ENCODE data around the gene OBSCN.

Gene OBSCN, protein sequence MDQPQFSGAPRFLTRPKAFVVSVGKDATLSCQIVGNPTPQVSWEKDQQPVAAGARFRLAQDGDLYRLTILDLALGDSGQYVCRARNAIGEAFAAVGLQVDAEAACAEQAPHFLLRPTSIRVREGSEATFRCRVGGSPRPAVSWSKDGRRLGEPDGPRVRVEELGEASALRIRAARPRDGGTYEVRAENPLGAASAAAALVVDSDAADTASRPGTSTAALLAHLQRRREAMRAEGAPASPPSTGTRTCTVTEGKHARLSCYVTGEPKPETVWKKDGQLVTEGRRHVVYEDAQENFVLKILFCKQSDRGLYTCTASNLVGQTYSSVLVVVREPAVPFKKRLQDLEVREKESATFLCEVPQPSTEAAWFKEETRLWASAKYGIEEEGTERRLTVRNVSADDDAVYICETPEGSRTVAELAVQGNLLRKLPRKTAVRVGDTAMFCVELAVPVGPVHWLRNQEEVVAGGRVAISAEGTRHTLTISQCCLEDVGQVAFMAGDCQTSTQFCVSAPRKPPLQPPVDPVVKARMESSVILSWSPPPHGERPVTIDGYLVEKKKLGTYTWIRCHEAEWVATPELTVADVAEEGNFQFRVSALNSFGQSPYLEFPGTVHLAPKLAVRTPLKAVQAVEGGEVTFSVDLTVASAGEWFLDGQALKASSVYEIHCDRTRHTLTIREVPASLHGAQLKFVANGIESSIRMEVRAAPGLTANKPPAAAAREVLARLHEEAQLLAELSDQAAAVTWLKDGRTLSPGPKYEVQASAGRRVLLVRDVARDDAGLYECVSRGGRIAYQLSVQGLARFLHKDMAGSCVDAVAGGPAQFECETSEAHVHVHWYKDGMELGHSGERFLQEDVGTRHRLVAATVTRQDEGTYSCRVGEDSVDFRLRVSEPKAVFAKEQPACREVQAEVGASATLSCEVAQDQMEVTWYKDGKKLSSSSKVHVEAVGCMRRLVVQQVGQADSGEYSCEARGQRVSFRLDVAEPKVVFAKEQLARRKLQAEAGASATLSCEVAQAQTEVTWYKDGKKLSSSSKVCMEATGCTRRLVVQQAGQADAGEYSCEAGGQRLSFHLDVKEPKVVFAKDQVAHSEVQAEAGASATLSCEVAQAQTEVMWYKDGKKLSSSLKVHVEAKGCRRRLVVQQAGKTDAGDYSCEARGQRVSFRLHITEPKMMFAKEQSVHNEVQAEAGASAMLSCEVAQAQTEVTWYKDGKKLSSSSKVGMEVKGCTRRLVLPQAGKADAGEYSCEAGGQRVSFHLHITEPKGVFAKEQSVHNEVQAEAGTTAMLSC (N-terminal part only)

DNA sequence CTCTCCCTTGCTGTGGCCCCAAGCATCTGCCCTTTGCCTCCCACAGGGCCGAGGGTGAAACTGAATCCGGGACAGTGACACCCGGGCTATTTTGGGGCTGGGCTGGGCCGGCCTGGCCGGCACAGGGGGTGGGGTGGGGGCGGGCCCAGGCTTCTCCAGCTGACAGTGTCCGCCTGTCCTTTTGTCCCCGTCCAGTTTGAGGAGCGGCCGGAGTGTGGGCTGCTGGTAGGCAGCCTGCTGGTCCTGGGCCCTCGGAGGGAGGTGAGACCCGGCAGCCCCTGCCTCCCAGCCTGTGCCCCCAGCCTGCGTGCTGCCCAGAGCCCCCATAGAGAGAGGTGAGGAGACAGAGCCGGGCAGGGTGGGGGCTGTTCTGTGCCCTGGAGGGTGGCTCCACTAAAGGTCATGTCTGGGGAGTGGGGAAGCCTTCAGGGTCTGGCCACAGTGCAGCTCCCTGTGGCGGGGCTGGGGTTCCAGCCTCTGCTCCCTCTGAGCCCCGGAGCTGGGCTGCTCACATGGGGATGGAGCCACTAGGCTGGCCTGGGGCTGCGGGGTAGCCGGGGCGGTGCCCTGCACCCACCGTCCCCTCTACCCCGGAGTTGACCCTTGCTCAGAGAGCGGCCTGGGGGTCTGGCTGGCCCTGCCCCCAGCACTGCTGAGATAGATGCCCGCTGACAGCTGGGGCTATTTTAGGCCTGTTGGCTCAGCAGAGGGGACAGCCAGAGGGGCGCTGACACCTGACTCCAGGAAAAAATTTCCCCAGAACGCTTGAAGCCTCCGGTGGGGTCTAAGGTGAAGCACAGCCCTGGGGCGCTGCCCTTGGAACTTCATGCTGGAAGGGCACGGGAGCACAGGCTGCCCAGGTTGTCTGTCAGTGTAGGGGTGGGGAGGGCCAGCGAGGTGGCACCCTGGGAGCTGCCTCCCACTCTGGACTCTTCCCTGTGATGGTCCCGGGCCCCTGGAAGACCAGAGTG is at the start of gene OBSCN:
Gene OBSCN, plus strand, starts transcription at position 194 of the 971 bp plus-strand sequence. CDS start 3,740 bp downstream, outside the sequence.
- DNase-seq: no peak

DNA sequence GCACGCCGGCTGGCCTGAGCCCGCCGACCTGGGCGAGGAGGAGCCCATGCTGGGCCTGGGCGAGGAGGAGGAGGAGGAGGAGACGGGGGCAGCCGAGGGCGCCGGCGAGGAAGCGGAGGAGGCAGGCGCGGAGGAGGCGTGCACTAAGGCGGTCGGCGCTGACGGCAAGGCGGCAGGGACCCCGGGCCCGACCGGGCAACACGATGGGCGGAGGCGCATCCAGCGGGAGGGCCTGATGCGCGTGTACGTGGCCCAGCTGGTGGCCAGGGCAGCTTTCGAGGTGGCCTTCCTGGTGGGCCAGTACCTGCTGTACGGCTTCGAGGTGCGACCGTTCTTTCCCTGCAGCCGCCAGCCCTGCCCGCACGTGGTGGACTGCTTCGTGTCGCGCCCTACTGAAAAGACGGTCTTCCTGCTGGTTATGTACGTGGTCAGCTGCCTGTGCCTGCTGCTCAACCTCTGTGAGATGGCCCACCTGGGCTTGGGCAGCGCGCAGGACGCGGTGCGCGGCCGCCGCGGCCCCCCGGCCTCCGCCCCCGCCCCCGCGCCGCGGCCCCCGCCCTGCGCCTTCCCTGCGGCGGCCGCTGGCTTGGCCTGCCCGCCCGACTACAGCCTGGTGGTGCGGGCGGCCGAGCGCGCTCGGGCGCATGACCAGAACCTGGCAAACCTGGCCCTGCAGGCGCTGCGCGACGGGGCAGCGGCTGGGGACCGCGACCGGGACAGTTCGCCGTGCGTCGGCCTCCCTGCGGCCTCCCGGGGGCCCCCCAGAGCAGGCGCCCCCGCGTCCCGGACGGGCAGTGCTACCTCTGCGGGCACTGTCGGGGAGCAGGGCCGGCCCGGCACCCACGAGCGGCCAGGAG is 49.5 kb upstream of the OBSCN start:
- DNase-seq: no peak

DNA sequence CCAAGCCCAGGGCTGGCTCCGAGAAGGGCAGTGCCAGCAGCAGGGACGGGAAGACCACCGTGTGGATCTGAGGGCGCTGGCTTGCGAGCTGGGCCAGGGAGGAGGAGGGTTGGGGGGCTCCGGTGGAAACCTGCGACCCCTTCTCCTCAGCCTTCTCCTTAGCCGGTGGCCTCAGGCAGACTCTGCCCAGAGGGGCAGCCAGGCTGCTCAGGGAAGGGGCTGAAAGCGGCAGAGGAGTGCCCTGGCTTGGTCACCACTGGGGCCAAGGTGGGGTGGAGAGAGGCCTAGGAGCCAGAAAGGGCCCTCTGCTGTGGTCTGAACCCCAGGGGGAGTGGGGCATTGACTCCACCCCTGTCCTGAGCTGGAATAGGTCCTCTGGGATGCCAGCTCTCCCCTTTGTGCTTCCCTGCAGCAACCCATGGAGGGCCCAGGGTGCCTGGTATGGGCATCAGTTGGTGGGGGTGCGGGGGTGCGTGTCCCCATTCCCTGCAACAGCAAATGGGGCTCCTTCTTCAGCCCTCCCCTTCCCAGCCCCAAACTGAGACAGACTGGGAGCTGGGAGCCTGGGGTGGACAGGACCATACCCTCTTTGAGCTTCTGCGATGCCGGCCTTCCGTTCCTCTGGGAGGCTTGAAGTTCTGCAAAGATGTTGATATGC is 48.7 kb upstream of the OBSCN start:
- no peak for DNase-seq

DNA sequence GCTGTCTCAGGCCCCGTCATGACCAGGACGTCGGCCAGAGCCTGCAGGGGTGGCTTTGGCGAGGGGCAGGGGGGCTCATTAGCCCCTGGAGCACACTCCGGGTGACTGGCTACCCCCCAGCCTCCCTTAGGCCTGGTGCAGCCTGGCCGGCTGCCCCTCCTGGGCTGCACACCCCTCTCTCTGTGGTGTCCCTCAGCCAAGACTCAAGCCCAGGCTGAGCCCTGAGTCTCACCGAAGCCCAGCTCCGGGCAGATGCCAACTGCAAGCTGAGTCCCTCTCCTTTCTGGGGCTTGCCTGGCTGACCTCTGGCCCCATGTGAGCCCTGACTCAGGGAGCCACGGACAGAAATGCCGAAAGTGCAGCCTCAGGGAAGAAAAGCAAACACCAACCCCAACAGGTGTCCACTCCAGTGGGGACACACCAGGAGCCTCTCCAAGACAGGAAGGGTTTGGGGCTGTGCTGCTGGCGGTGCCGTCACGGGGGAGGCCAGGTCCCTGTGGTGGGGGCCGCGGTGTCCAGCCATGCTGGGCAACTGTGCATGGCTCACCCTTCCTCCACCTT is 47.6 kb upstream of the OBSCN start:
- DNase-seq: no peak

DNA sequence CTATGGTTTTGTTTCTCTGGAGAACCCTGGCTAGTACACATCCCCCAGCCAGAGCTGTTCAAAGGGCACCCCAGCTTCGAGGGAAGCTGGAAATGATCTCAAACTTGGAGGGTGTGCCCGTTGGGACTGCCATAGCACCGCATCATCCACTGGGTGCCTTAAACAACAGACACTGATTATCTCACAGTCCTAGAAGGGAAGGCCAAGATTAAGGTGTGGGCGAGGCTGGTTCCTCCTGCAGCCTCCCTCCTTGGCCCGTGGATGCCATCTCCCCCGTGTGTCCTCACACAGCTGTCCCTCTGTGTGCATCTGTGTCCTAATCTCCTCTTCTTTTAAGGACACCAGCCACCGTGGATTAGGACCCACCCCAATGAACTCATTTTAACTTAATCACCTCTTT is 46.5 kb upstream of the OBSCN start:
- DNase-seq: no peak

DNA sequence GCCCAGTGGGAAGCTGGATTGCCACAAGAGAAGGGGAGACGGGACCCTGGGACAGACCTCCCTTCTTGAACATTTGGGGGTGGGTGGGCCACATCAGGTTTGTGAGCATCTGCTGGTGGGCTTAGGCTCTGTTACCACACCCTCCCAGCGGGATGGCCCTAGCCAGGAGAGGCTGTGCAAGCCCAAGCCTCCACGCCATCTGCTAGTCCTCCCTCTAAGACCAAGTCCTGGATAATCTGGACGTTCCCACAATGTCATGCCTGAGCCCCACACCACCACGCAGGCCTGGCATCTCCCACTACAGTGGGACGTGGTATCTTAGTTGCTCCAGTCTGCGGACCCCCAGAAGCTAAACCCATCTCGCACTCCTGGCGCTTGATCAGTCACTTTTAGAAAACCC is 46.0 kb upstream of the OBSCN start:
- no peak for DNase-seq

DNA sequence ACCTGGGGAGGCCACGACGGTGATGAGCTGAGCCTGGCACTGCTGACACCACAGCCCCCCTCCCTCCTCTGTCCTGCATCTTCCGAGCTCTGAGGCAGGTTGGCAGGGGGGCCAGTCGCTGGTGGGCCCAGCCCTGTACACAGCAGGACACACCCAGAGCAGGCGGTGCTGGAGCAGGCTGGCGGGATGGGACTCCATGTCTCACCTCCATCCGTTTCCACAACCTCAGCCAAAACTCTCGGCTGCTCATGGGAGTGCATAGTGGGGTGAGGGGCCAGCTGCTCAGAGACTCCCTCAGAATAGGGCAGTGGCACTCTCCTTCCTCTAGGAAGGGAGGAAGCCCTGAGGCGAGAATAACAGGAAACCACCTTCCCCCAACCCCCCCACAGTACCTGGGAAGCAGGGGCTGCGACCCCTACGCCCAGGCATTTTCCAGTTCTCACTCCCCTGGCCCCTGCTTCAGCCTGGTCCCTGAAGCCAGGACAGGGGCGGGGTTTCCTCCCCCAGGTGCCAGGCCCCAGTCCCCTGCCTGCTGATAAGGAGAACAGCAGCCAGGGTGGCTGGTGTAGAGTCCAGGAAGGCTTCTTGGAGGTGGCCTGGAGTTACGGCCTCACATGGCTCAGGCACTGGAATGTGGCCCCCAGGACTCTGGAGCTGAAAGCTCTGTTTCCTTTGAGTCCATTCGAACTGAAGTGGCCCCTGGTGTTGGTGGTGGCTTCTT is 45.4 kb upstream of the OBSCN start:
- DNase-seq: peak in 1 of 6 experiments; percentile 43

DNA sequence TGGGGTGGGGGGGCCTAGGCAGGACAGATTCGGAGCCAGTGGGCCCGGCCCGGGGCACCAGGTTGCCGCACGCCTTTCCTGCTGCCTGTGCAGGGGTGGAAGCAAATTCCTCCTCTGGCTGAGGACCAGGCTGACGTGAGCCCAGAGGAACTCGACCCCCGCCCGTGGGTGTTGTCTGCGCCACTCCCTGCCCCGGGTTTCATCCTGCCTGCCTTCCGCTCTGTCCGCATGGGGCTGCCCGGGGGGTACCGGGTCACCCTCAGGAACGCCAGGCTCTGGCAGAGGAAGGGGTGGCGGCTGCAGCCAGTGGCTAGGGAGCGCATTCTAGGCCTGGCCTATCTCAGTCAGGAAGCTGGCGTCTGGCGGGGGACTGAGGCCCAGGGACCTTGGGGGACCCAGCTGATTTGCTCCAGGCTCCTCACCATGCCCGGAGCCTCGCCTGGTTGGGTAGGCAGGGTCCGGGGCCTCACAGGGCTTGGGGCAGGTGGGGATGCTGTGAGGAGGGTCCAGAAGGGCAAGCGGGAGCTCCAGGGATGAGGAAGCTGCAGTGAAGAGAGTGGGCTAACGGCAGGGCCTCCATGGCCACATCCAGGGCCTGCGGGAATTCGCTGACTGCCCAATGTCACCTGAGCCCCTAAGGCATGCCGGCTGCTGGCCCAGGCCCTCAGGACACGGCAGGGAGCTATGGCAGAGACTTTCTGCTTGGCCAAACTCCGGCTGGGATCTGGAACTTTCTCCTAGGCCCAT is 44.7 kb upstream of the OBSCN start:
- DNase-seq: no peak

DNA sequence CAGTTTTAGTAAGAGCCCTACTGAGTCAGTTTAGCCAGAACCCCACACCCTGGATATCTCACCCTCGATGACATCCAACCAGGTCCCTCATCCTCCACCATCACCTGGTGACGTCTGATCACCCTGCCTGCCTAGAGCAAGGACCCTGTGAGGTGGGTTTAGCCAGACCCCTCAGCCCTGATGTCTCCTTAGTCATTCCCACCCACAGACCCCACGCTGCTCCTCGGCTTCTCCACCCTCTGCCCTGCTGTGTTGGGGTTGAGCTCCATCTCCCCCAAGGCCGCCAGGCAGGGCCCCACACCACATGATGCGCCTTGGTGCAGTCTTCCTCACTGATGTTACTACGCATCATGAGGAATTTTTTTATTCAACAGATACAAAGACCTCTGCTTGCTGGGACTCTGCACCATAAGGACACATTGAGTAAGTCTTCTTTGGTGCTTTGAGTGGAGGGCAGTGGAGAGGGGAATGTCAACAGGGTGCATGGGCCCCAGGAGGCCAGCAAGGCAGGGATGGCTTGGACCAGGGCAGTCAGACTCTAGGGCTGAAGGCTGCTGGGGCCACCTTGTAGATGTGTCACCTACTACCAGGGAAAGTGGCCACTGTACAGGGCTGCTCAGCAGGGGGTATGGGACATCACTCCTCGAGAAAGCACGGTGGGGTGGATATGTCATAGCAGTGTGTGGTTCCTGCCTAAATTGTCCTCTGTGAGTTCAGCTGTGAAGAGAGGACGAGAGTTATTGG is 43.9 kb upstream of the OBSCN start:
- DNase-seq: no peak

DNA sequence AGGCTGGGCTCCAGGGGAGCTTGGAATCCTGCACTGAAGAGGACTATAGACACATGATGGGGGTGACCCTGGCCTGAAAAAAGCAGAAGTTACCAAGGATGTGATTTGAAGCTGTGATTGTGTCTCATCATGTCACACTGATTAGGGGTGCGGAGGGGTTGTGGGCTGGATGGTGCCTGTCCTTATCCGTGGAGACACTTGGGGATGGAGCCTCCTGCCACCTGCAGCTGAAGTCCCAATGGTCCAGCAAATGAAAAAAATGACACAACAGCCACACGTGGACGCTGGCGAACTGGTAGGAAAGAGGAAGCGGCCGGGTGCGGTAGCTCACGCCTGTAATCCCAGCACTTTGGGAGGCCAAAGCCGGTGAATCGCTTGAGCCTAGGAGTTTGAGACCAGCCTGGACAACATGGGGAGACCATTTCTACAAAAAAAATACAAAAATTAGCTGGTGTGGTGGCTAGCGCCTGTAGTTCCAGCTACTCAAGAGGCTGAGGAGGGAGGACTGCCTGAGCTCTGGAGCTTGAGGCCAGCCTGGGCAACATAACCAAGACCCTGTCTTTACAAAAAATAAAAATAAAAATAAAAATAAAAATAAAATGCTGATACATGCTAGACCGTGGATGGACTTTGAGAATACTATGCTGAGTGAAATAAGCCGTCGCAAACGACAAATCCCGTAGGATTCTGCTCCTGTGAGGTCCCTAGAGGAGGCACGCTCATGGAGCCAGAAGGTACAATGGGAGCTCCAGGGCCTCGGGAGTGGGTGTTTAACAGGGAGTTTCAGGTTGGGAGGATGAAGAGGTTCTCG is 43.1 kb upstream of the OBSCN start:
- no peak for DNase-seq

DNA sequence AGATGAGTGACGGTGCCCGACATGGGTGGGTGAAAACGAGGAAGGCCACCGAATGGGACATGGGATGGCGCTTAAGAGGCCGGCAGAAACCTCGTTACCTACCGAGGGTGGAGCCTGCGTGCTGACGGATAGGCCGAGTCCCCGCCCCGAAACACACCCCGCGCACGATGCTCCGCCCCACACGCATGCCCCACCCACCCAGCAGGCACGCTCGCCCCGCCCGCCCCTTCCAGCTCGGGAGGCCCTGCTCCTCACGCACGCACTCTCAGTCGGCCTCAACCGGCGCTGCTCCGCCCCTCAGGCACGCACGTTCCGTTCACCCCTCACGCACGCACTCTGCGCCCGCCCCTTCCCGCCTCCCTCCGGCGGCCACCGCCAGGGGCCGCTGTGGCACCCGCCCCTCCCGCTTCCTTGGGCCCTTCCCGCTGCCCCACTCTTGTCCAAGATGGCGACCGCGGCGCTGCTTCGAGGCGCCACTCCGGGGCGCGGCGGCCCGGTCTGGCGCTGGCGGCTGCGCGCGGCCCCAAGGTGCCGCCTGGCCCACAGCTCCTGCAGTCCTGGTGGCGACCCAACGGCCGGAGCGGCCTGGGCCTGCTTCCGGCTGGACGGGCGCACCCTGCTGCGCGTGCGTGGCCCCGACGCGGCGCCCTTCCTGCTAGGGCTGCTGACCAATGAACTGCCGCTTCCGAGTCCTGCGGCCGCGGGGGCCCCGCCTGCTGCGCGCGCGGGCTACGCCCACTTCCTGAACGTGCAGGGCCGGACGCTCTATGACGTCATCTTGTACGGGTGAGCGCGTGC is 42.3 kb upstream of the OBSCN start, which contains the start of gene IBA57:
Gene IBA57, plus strand, starts transcription at position 433 of the 798 bp plus-strand sequence. Its CDS starts 13 bp downstream, at position 446.
- peak; percentile 99 to 100 (median 100) for DNase-seq

DNA sequence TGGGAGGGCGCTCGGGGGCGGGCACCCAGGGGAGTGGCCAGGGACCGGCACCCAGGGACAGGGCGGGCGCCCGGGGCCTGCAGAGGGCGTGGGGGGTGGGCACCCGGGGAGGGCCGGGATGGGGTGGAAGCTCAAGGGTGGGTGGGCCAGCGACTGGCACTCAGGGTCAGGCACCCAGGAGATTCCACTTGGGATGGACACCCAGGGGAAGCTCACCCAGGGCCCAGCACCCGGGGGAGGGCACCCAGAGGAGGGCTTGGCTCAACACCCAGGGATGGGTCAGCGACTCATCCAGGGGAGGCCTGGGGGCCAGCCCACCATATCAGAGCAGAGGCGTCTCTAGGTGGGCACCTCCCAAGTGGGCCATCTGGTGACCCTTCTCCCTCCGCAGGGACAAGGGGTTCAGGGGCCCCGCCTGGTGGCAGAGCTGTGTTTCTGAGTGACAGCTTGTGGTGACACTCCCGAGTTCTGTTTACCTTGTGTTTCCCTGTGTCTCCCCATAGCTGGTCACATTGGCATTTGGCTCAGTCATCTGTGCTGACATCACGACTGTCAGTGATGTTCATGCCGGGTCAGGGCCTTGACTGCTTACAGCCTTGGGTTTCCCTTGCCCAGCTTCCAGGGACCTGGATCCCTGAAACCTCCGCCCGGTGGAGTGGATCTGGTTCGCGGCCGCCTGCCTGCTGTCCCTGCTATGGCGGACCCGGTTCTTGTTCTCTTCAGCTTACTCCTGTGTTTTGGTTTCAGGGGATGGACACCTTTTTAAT is 41.5 kb upstream of the OBSCN start:
- peak in 5 of 6 experiments; percentile 42 to 82 (median 64) for DNase-seq

DNA sequence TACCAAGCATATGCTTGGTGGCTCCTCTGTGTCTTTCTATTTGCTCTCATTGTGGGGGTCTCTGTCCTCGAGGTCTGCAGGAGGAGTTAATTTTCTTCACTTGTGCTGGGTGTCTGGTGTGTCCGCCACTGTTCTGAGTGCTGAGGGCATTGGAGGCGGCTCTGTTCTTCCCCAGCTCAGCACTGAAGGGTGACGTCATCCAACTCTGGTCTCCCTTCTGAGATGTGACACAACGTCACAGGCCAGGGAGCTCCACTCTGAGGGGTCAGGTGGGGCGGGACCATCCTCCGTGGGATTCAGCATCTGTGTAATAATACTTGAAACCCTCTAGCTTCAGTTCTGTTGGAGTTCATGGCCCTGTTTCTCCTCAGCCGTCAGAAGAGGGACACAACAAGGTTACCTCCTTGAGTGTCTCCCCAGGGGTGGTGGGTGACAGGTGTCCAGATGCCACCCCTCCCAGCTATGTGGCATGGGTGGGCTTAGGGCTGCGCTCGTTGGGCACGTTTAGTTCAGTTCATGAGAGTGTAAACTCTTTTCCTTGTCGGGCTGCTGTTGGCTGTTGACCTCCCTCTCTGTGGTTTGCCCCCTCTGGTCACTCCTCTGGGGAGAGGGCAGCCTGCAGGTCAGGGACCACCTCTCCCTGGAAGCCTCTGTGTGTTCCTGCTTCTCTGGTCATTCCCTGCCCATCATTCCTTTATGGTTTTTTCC is 39.1 kb upstream of the OBSCN start:
- no peak for DNase-seq

DNA sequence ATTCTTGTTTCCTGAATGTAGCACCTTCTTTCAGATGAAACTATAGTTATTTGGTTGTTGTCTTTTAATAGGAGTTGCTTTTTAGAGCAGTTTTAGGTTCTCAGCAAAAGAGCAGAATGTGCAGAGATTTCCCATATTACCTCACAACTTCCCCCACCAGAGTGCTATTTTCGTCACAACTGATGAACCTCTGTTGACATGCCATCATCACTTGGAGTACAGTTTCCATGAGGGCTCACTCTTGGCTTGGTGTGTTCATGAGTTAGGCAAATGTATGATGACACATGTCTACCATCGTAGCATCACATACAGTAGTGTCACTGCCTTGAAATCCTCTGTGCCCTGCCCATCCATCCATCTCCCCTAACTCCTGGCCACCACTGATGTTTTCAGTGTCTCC is 38.5 kb upstream of the OBSCN start:
- no peak for DNase-seq

All from stimulated activated naive CD4-positive, alpha-beta T cell (primary cell).